Heart left ventricle (tissue), 16 donors: ENCODE measurements around the gene MRPL4. TPM values are rescaled to one million over a fixed set of nuclear protein-coding genes. Genes with fewer than 3 reads are reported as not detected.

Source experiments
- ATAC-seq, 4 donors: fragments of 200-7000 bp; cut with Tn5 transposase; one replicate each; pipeline ENCODE4 v1.9.1; 2020 to 2022; ENCODE audit warnings: moderate library complexity in 4 of 4, mild to moderate bottlenecking in 3 of 4, moderate number of reproducible peaks in 1 of 4
- DNase-seq, 5 donors: peaks; one replicate each; pipeline ENCODE4 v3.0.0-alpha.2; 2020
- H3K27ac ChIP-seq, 12 donors: fragments of 200-600 bp; sonication (generic) in 4 of 12; one replicate each; pipeline versions ENCODE4 v1.5.0 to v1.8.0; 2016 to 2022; ENCODE audit warnings: mild to moderate bottlenecking in 2 of 12
- H3K27me3 ChIP-seq, 9 donors: fragments of 200-600 bp; sonication (generic) in 2 of 9; one replicate each; pipeline versions ENCODE4 v1.5.1 to v1.8.0; 2016 to 2022; ENCODE audit warnings: mild to moderate bottlenecking in 3 of 9
- H3K36me3 ChIP-seq, 9 donors: fragments of 200-600 bp; sonication (generic) in 2 of 9; one replicate each; pipeline versions ENCODE4 v1.5.0 to v1.8.0; 2018 to 2022; ENCODE audit warnings: mild to moderate bottlenecking in 2 of 9
- H3K4me1 ChIP-seq, 12 donors: fragments of 200-600 bp; sonication (generic) in 4 of 12; one replicate each; pipeline versions ENCODE4 v1.5.0 to v1.8.0; 2016 to 2022; ENCODE audit warnings: mild to moderate bottlenecking in 3 of 12
- H3K4me3 ChIP-seq, 12 donors: fragments of 200-600 bp; sonication (generic) in 4 of 12; one replicate each; pipeline versions ENCODE4 v1.5.0 to v1.8.0; 2017 to 2022; ENCODE audit warnings: mild to moderate bottlenecking in 9 of 12, moderate library complexity in 4 of 12
- H3K9me3 ChIP-seq, 12 donors: fragments of 200-600 bp; sonication (generic) in 4 of 12; one replicate each; pipeline versions ENCODE4 v1.5.0 to v1.8.0; 2016 to 2022; ENCODE audit warnings: mild to moderate bottlenecking in 1 of 12
- POLR2A ChIP-seq, 2 donors: fragments of 450-650 bp; IDR thresholded peaks; one replicate each; pipeline ENCODE4 v1.6.1; 2017; ENCODE audit warnings: antibody characterized with exemption in 2 of 2, mild to moderate bottlenecking in 2 of 2, moderate library complexity in 2 of 2
- WGBS, 4 donors: extraction: QIAGEN DNeasy Blood & Tissue Kit in 2 of 4; methylation state at CpG; one replicate each; pipeline versions ENCODE4 v1.1.5 to v1.1.7; 2013 to 2018; 5-methylcytosine and 5-hydroxymethylcytosine counted together
- intact Hi-C, 10 donors: fragments of 100-400 bp; cut with DNase I; formaldehyde crosslinking; loops; one replicate each; pipeline versions ENCODE4 v1.11.1 to v1.14.2; 2022
- polyA plus RNA-seq, 2 donors: library from polyadenylated mRNA; stranded (reverse); fragments of 200-250 nt; gene quantifications; one replicate each; pipeline ENCODE4 v1.2.3, GENCODE V29; 2013
- total RNA-seq, 9 donors: library from RNA; depleted of rRNA in 2 of 9; stranded (reverse); fragments of >200 nt in 2 of 9; fragmentation: NEBNext Ultra II Directional in 3 of 9; extraction: Animal tissue kit (Norgen Biotek cat#: 25700) in 3 of 9; gene quantifications; one replicate each; pipeline versions ENCODE4 v1.1.0 to v1.2.4, GENCODE V29; 2016 to 2023
- TF ChIP-seq, protein P1 (sequence below), 12 donors: fragments of 200-600 bp; sonication (generic) in 4 of 12; IDR thresholded peaks; one replicate each; pipeline versions ENCODE4 v1.5.0 to v1.8.0; 2018 to 2022; ENCODE audit warnings: antibody characterized with exemption in 12 of 12, mild to moderate bottlenecking in 5 of 12
- donor health status: ischemic (EF 13 %, LVEDD 7.1; RV severe dilation, severe dysfunction).
- donor health status: healthy with polysubstance abuse.
- donor health status: DM: no; HTN: yes; CAD: no.
- donor health status: DM: no; HTN: no; CAD: no.
- donor health status: ischemic (EF 25% LVEDD 6.9; RV normal size, moderate dysfunction).
- donor health status: ischemic (EF 25% LVEDD 5.7; RV mildly dilated, moderate dysfunction).
- donor health status: healthy.
- donor health status: DM: yes; HTN: yes; CAD: no.
- donor health status: ischemic (EF 35%, LVEDD 5.7; RV mildly dilated, moderate dysfunction).
- donor health status: nonischemic (EF 11% LVEDD 7.7; RV severe dilation, severe dysfunction).
- donor health status: DM: yes; HTN: yes; CAD: no.
- donor health status: PGD.
- donor health status: ischemic (EF 29% LVEDD 5.4; RV normal size, mild dysfunction).
- donor health status: nonischemic (EF 23%, LVEDD 6.1; RV moderate dilation, normal function).

Gene MRPL4
- total and polyA plus RNA-seq, 11 donors = 37.7 to 123 (median 68.2) TPM

- Histone ChIP-seq H3K9me3 (peaks cover 0 to 4% (median 0%) of the 10 kb centered on the region in 12 donors), H3K4me3 (no peak overlapping the region), H3K36me3 (no peaks in the 10 kb centered on the region), H3K27me3 (no peaks in the 10 kb centered on the region), H3K4me1 (peaks cover 0 to 22% (median 0%) of the 10 kb centered on the region in 12 donors), H3K27ac (no peak overlapping the region)
- no peak for TF ChIP-seq POLR2A (IDR thresholded peaks at IDR 0.05)
- TF ChIP-seq, protein P1, sequence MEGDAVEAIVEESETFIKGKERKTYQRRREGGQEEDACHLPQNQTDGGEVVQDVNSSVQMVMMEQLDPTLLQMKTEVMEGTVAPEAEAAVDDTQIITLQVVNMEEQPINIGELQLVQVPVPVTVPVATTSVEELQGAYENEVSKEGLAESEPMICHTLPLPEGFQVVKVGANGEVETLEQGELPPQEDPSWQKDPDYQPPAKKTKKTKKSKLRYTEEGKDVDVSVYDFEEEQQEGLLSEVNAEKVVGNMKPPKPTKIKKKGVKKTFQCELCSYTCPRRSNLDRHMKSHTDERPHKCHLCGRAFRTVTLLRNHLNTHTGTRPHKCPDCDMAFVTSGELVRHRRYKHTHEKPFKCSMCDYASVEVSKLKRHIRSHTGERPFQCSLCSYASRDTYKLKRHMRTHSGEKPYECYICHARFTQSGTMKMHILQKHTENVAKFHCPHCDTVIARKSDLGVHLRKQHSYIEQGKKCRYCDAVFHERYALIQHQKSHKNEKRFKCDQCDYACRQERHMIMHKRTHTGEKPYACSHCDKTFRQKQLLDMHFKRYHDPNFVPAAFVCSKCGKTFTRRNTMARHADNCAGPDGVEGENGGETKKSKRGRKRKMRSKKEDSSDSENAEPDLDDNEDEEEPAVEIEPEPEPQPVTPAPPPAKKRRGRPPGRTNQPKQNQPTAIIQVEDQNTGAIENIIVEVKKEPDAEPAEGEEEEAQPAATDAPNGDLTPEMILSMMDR (IDR thresholded peaks at IDR 0.05) = no peak
- intact Hi-C loops = no loop called here
- ATAC-seq = no peak
- WGBS, 4 donors = 91 to 95% (median 92%) methylated on average over 6 of the region's 6 CpGs
- no peak for DNase-seq
Observed at GRCh38 chr19:10211691-10212090, 40.3 kb upstream of the MRPL4 start.

DNA sequence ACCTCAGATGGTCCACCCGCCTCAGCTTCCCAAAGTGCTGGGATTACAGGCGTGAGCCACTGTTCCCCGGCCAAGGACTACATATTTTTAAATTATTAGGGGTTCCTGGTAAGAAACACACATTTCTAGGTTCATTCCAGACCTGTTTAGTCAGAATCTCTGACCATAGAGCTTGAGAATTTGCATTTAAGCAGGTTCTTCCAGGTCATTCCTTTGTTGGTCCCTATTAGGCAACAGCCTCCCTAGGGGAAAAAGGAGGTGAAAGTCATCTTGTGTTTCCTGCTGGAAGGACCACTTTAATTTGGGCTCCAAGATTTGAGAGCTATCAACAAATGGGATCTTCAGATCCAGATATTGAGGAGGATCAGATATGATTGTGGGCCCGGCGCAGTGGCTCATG, 37.2 kb upstream of the MRPL4 start:
- intact Hi-C loops = no loop called here
- 82 to 98% (median 94%) methylated on average over 5 of the region's 5 CpGs for WGBS, 4 donors

DNA sequence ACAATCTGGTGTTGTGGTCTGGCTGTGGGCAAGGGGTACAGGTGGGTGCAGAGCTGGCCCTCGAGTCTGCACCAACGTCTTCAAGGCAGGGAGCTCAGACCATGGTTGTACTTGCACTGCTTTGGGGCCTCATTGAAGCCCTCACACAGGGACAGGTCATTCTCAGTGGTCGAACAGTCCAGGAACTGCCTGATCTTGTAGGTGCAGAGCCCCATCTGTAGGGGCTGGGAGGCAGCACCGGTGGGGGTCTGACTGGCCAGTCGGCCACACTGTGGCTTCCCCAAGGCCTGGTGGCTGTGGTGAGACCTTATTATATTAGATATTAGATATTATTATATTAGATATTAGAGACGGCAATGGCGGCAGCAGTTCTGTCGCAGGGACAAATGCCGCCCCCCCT, 34.9 kb upstream of the MRPL4 start:
- ATAC-seq (no peak), DNase-seq (no peak)
- no peak overlapping the region for H3K4me3 ChIP-seq
- 85 to 93% (median 88%) methylated on average over 9 of the region's 9 CpGs for WGBS, 4 donors
- H3K4me1 ChIP-seq = peaks cover 0 to 17% (median 0%) of the 10 kb centered on the region in 12 donors
- TF ChIP-seq POLR2A (IDR thresholded peaks at IDR 0.05) = no peak
- TF ChIP-seq, protein P1 (IDR thresholded peaks at IDR 0.05) = no peak
- no peaks in the 10 kb centered on the region for H3K9me3 ChIP-seq
- no peaks in the 10 kb centered on the region for H3K27me3 ChIP-seq
- intact Hi-C loops = no loop called here
- peaks cover 0 to 3% (median 0%) of the 10 kb centered on the region in 9 donors for H3K36me3 ChIP-seq
- no peak overlapping the region for H3K27ac ChIP-seq

More for the DNA sequence above, 37.2 kb upstream of the MRPL4 start:
- DNase-seq = no peak
- no peaks in the 10 kb centered on the region for H3K9me3 ChIP-seq
- ATAC-seq = no peak
- no peaks in the 10 kb centered on the region for H3K27me3 ChIP-seq
- H3K4me1 ChIP-seq = peaks cover 0 to 12% (median 0%) of the 10 kb centered on the region in 12 donors
- no peaks in the 10 kb centered on the region for H3K36me3 ChIP-seq
- TF ChIP-seq POLR2A (IDR thresholded peaks at IDR 0.05) = no peak
- TF ChIP-seq, protein P1 (IDR thresholded peaks at IDR 0.05) = no peak
- H3K4me3 ChIP-seq = no peak overlapping the region
- no peak overlapping the region for H3K27ac ChIP-seq

- Histone ChIP-seq H3K36me3 (peaks cover 0 to 24% (median 11%) of the 10 kb centered on the region in 9 donors), H3K9me3 (no peaks in the 10 kb centered on the region), H3K27me3 (no peaks in the 10 kb centered on the region), H3K4me3 (no peak overlapping the region), H3K4me1 (peaks cover 0 to 17% (median 0%) of the 10 kb centered on the region in 12 donors), H3K27ac (no peak overlapping the region)
- intact Hi-C loops = no loop called here
- 42 to 56% (median 49%) methylated on average over 3 of the region's 3 CpGs for WGBS, 4 donors
- ATAC-seq (no peak), DNase-seq (no peak)
- no peak for TF ChIP-seq POLR2A (IDR thresholded peaks at IDR 0.05)
- TF ChIP-seq, protein P1 (IDR thresholded peaks at IDR 0.05) = peak in 2 of 12 donors; percentile 13 to 15
Observed at GRCh38 chr19:10219678-10220077, 32.3 kb upstream of the MRPL4 start.
